HG03520 (cell line): Measurements from ENCODE around the gene TXNRD1.
A peak's percentile ranks its signal among the peaks of the same experiment; 100 is the strongest.

ENCODE experiments used
- ATAC-seq: cut with Tn5 transposase; IDR thresholded peaks from one replicate; pipeline ENCODE4 v1.9.1; 2021; ENCODE audit warnings: mild to moderate bottlenecking, moderate library complexity; ENCODE audit not compliant: unreplicated experiment

The TXNRD1 gene

DNA sequence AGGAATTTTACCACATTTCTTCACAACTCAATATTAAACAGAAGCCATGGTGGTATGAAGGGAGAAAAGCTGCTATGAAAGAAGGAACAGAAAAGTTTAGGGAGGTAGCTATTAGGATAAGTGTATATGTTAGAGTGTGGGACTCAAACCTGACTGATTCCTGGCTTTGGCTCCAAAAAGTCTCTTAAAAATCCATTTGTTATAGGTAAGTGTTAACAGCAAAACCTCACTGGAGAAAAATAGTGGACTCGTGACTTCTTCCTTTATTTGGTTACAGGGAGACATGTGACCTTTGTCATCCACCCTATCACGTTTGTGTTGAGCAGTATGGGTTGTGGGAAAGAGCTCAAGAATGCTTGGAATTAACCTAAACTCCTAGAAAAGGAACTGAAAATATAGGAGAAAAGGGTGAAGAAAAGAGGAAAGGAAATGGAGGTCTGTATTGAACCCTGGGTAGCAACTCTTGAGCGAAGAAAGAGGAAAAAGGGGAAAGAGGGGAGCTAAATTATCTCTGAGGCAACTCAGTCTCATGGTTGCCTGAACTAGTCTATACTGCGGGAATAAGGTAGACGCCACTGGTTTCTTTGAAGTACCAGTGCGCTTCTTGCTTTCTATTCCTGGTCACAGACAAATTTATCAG, 84.4 kb downstream of the TXNRD1 start:
- ATAC-seq = no peak

DNA sequence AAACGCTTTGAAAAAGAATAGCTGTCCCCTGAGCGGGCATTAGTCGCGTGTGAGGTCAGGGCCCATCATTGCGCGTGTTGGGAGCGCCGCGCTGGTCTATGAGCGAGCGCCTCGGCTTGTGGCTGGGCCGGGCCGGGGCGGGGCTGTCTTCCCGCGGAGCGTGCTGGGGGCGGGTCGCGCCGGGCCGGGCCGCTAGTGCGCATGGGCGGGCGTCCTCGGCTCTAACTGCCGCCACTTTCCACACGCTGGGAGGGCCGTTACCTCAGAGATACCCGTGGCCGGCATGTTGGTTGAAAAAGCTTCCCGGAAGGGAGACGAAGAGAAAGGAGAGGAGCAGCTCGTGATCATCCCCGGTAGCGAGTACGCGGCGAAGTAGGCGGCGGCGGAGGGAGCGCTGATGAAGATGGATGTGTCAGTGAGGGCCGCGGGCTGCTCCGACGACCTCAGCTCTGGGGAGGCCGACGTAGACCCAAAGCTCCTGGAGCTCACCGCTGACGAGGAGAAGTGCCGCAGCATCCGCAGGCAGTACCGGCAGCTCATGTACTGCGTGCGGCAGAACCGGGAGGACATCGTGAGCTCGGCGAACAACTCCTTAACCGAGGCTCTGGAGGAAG, 88.1 kb downstream of the TXNRD1 start, which contains the start of gene EID3:
Gene EID3, plus strand, starts transcription at position 202 of the 614 bp plus-strand sequence. Its CDS starts 196 bp downstream, at position 398.
- peak; percentile 93 for ATAC-seq

DNA sequence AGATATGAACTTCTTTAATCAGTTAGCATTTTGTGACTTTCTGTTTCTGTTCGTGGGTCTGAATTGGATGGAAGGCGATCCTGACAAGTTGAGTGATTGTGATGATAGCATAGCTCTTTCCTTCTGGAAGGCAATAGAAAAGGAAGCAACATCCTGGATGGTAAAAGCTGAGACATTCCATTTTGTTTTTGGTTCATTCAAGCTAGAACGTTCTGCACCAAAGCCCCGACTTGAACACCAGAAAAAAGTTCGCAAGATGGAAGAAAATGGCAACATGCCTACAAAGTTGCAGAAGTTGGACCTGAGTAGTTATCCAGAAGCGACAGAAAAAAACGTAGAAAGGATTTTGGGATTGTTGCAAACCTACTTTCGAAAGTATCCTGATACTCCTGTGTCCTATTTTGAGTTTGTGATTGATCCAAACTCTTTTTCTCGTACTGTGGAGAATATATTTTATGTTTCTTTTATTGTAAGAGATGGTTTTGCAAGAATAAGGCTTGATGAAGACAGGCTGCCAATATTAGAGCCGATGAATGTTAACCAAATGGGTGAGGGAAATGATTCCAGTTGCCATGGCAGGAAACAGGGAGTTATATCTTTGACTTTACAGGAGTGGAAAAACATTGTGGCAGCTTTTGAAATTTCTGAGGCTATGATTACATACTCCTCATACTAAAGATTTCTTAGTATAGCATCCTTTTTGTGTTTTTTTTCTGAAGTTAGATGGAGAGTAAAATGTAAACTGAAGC, 88.9 kb downstream of the TXNRD1 start:
- ATAC-seq = no peak

DNA sequence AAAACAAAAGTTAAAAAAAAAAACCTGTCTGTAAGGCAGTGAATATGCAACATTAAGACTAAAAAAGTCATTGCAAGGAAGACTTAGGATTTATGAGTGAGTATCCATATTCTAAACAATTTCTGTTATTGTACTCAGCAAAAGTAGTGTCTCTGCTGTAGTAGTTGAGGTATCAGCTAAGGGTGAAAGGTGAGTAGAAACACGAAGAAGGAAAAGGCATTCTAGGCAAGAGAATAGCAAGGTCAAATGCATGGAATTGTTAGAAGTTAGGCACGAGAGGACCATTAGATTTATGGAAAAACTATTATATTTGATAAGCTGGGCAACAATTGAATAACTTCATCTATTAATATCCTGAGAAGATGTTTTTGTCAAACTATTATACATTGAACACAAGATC, 89.8 kb downstream of the TXNRD1 start:
- no peak for ATAC-seq

DNA sequence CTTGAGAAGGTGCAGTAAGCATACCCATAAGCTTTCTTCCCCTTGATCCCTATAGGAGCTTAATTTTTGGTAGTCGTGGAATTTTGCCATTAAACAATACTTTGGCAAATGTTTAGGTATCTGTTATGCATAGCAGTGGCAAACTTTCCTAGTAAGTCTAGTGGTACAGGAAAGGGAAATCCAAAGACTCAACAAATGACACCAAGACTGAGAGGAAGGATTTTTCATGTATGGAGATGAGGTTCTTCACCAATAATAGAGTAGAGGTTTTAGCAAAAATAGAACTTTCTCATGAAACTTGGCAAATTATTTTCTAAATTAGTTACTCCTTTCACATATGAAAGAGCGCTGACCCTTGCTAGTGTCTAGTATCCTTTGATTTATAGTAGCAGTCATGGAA, 90.8 kb downstream of the TXNRD1 start:
- no peak for ATAC-seq

DNA sequence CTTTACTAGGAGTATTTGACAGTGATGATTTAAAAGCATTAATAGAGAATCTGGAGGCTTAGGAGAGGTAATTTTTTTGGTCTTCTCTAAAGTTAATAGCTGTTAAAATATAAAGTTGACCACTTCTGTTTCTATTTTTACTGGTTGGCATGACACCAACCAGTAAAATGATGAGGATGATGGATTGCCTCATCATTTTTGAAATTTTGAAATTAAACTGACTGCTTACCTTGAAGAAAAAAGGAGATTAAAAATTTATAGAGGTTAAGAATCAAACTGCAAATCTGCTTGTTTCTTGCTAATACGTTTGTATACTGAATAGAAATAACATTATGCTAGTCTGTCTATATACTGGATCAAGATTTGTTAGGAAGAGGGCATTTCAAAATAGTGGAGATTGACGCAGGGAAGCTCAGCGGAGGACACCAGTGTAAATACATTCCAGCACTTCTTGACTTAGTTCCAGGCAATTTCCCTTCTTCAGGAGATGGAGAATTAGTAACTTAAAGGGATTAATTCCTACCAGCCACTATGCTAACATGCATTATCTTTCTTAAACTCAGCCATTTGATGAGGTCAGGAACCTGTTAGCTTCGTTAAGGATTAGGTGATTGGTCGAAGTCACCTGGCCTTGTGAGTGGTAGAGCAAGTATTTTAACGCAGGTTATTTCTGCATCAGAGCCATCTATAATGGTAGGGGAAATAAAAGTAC, 91.5 kb downstream of the TXNRD1 start:
- no peak for ATAC-seq

DNA sequence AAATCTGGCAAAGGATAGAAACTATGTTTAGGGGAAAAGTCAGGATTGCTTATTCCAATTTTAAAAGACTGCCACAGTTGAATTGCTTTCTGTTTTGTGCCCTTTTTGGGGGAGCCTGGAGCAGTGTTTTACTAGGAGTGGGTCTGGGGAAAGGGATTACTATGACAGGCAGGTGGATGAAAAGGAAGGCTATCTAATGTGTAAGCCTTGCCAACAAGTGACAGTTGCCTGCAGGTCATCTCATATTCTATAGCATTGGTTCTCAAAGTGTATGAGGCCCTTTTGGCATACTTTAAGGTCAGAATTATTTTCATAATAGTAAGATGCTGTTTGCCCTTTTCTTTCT, 92.0 kb downstream of the TXNRD1 start:
- ATAC-seq = no peak

DNA sequence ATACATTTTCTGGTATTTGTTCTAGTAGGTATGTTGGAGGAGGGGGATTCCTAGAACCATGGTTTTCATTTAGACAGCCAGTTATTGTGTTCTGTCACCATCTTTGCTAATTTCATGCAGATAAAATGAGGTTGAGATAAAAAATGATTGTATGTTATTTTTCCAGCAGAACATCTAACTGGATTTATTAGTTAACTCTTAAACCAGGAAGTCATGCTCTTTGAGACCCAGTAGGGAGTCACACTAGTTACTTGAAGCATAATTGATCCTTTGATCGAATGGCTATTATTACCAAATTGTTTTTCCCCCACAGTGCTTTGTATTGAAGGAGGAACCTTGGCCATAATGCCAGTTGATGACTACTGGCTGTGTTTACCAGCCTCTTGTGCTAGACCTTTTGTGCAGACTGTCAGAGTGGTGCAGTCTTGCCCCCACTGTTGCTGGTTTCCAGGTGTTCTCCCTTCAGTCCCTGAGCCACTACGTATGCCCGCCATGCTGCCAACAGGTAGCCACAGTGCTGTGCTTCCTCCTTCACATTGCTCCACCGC, 93.9 kb downstream of the TXNRD1 start:
- ATAC-seq = no peak

DNA sequence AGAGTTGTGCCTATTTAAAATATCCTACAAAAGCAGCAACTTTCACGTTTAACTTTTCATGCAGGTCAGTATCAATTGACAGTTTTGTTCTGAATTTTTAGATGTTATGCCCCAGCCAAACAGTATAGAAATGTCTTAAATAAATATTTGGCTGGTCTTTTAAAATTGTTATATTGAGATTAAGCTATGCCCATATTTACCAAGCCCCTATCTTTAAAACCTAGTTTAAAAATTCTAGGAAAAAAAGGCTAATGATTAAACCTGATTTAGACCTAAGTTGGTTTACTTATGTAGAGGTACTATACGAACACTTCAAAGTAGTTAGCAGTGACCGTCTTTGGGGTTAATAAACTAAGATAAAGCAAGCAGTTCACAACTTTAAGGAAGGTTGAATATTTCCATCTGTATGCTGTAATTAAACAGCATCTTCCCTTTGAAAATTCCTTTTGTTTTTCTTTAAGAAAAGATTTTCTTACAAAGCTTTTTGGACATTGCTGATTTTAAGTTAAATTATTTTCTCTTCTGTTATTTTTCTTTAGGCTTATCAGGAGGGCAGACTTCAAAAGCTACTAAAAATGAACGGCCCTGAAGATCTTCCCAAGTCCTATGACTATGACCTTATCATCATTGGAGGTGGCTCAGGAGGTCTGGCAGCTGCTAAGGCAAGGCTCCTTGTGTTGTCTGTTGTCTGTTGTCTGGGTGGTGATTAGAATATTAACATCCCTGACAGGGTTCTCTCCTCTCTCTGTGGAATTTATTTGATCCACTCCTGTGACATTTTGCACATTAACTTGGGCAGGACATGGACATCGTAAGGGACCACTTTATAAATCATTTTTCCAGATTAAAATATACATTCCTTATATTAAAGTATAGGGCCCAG, 95.4 kb downstream of the TXNRD1 start:
- no peak for ATAC-seq

DNA sequence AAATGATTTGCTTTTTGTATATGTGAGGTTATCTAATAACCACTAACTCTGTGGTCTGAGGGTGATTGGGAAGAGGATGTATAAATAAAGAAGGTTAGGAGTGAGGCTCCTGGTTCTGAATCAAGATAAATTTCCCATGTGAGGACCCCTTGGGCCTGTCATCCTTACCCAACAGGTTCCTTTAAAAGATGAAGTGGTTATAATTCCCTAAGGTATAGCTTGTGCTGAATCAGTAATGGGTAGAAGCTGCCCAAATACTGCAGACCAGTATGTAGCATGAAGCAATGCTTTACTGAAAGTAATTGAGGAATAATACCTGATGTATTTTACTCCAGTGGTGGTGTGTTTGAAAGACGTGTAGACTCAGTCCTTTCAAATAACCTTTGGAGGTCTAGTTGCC, 96.6 kb downstream of the TXNRD1 start:
- ATAC-seq = no peak

DNA sequence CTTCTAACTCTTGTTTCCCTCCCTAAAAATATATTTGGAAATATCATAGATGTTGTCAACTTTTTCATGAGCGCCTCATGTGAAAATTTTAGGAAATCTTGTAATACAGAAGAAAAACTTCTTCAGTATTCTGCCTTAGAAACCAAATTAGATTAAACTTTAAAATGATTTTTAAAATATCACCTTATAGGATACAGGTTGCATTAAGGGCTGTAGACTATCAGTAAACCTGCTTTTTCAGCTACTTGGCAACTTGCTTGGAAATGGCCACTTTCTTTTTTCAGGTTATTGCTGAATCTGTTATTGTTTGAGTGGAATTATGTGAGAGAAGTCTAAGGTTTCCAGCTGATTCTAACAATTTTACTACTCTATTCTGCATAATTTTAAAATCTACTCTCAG, 97.1 kb downstream of the TXNRD1 start:
- no peak for ATAC-seq

DNA sequence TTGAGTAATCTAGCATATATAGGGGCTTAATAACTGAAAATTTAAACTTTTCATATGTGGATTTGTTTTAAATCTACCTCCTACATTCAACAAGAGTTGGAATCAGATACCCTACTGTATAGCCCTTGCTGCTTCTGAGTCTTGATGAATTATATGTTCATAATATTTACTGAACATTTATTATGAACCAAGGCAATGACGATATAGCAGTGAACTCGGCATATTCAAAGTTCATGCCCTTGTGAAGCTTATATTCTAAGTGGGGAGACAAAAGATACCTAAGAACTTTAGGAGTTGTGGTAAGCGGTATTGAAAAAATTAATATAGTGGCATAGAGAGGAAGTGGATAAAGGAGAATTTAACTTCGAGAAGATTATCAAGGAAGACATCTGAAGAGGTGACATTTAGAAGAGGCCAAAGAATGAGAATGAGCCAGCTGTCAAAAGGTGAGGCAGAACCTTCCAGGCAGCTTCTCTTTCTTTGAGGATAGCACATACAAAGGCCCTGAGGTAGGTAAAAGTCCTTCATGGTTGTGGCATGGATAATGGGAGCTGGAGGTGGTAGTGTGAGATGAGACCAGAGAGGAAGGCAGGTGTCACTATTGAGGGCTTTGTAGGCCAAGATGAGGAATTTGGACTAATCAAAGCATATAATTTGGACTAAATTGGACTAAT, 98.1 kb downstream of the TXNRD1 start:
- ATAC-seq = no peak

DNA sequence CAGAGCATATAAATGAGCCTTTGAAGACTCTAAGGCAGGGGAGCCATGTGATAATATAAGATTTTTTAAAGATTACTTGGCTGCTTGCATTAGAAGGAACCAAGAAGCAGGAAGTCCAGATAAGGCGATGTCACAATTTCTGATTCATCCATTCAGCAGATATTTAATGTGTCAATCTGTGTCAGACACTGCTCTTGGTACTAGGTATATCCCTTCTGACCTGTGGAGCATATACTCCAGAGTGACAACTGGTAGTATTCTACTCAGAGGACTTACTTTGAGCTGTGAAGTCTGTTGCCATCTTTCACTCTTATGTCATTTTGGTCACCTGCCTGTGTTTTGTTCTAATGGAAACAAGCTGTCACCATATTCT, 98.6 kb downstream of the TXNRD1 start:
- no peak for ATAC-seq

DNA sequence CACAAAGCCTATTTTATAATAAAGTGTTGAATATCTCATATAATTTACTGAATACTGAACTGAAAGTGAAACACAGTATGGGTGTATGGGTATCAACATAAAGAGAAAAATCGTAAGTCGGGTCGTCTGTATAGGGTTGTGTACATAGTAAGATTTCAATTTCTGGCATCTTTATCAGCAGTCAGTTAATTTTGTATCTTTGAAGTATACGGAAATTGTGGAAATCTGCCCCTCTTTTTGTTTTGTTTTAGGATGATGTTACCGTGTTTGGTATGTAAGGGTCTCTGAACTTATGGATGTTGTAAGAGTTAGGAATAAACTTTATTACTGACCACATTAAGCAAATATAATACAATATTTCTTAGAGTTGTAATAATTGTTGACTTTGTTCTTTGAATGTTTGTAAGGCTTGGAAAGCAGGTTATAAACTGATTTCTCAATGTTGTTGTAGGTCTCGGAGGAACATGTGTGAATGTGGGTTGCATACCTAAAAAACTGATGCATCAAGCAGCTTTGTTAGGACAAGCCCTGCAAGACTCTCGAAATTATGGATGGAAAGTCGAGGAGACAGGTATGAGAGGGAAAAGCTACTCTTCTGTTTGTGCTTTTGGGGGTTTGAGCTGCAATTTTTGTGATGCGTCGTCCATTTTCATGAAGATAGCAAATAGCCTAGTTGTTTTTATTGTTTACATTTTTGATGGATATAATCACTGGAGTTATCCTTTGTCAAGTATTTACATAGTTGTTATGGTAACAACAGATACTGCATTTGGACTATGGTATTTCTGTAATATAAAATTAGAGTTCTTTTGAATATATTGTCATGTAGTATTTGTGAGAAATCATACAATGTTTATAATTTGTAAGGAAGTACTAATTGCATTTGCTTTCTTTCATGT, 100.0 kb downstream of the TXNRD1 start:
- ATAC-seq = no peak

DNA sequence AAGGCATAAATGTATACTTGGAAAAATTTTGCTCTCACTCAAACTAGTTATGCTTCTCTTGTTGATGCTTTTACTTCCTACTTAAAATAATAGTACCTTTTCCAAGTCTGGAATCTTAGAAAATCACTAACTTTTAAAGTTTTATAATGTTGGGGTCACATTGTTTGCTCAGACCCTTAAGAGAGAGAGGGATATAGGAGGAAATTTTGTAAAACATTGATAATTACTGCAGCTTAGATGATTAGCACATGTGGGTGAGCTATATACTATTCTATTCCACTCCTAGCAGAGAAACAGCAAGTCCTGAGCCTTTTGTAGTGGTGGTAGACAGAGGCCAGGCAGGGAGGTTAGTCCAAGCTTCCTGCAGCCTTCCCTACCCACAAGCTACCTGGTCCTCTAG, 101.4 kb downstream of the TXNRD1 start:
- ATAC-seq = no peak

DNA sequence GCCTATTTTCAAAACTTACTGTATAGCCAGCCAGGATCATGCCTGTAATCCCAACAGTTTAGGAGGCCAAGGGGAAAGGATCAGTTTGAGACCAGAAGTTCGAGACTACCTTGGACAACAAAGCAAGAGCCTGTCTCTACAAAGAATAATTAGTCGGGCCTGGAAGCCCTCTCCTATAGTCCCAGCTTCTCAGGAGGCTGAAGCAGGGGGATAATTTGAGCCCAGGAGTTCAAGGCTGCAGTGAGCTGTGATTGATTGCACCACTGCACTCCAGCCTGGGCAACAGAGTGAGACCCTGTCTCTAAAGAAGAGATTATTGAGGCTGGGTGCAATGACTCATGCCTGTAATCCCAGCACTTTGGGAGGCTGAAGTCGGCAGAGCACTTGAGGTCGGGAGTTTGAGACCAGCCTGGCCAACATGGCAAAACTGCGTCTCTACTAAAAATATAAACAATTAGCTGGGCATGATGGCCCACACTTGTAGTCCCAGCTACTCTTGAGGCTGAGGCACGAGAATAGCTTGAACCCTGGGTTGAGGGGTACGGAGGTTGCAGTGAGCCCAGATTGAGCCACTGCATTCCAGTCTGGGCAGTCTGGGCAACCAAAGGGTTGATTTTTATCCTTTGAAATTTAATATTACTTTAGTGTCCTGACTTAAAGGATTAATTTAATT, 102.1 kb downstream of the TXNRD1 start:
- no peak for ATAC-seq

DNA sequence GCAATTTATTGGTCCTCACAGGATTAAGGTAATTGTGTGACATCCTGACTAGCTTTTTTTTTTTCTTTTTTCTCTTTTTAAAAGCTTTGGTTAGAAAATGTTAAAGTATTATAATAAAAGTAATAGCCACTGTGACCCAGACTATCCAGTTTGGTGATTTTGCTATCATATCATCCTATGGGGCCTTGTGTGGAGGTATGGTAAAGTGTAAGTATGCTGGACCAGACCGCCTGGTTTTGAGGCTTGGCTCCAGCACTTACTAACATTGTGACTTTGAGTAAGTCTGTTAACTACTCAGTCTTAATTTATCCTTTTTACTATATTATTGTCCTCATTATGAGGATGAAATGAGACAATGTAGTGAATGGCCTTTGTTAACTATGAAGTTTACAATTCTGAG, 103.4 kb downstream of the TXNRD1 start:
- ATAC-seq = no peak

DNA sequence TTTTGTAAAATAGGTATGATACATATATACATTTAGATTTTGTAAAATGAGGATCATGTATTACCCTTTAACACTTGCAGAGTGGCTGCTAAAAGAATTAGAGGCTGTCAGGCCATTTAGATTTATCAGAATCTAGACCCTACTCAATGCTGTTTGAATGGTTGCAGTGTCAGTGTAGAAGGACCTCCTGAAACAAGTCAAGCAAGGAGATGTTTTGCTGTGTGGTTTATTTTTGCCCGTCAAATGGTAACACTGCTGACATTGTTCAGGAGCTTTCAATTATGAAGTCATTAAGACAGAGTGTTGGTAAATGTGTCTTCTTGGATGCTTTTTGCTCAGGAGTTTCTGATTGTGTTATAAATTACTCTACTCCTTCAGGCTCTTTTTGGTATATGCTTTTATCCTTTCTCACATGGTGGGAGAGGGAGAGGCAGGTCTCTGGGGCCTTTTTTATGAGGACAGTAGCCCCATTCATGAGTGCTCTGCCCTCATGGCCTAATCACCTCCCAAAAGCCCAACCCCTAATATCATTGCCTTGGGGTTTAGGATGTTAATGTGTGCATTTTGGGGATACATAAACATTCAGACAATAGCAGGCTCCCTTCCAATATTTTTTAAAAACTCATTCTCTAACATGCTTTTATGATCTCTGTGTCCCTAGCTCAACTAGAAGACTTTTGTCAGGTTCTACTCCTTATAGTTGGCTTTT, 104.5 kb downstream of the TXNRD1 start:
- no peak for ATAC-seq
